H1 (cell line): ENCODE data around the gene ZBTB47. TPM values are rescaled to one million over a fixed set of nuclear protein-coding genes. Genes with fewer than 3 reads are reported as not detected.

Source experiments
- BCL11A ChIP-seq, 2 experiments: IDR thresholded peaks; one replicate each; pipeline ENCODE4 v1.6.1; 2011; ENCODE audit warnings: low read depth in 2 of 2, low read length in 2 of 2, mild to moderate bottlenecking in 2 of 2
- CHD1 ChIP-seq: IDR thresholded peaks from 2 replicates; pipeline ENCODE4 v1.6.1; 2012; ENCODE audit warnings: low read depth, low read length, improper control_type of control experiment
- EP300 ChIP-seq, 2 experiments: IDR thresholded peaks; 1 replicate in 1 of 2; 2 replicates in 1 of 2; pipeline ENCODE4 v1.6.1; 2011 to 2012; ENCODE audit warnings: low read depth in 2 of 2, low read length in 2 of 2, mild to moderate bottlenecking in 2 of 2, borderline replicate concordance in 1 of 2, inconsistent platforms in 1 of 2, moderate library complexity in 1 of 2
- KDM5A ChIP-seq: fragments of 200-600 bp; IDR thresholded peaks from 2 replicates; pipeline ENCODE4 v1.7.1; 2012; ENCODE audit warnings: mild to moderate bottlenecking, low read length, inconsistent platforms, mixed read lengths
- RAD21 ChIP-seq, 2 experiments: IDR thresholded peaks in 1 of 2; conservative IDR thresholded peaks in 1 of 2; 2 replicates each; pipeline ENCODE4 v1.6.1; 2011; ENCODE audit warnings: low read depth in 2 of 2, low read length in 2 of 2, improper control_type of control experiment in 1 of 2, inconsistent platforms in 1 of 2, mild to moderate bottlenecking in 1 of 2, moderate library complexity in 1 of 2
- SIX5 ChIP-seq: IDR thresholded peaks from 2 replicates; pipeline ENCODE4 v1.6.1; 2011; ENCODE audit warnings: mild to moderate bottlenecking, low read depth, low read length
- SP4 ChIP-seq: IDR thresholded peaks from 2 replicates; pipeline ENCODE4 v1.6.1; 2012; ENCODE audit warnings: low read length, inconsistent platforms
- YY1 ChIP-seq: IDR thresholded peaks from 2 replicates; pipeline ENCODE4 v1.6.1; 2011; ENCODE audit warnings: low read depth, mild to moderate bottlenecking, low read length
- ZNF274 ChIP-seq: IDR thresholded peaks from 2 replicates; pipeline ENCODE4 v1.7.0; 2012; ENCODE audit warnings: low read length, borderline replicate concordance; ENCODE audit errors: extremely low read depth
- polyA plus RNA-seq, 7 experiments: library from polyadenylated mRNA; depleted of rRNA in 3 of 7; stranded (reverse) in 5 of 7; unstranded in 2 of 7; fragments of >200 nt in 5 of 7; fragments of 200-250 nt in 2 of 7; gene quantifications; 1 replicate in 5 of 7; 2 replicates in 1 of 7; 4 replicates in 1 of 7; pipeline versions ENCODE4 v1.2.1 to v1.2.3, GENCODE V29; 2011 to 2013; ENCODE audit warnings: missing spikeins in 2 of 7, mixed read lengths in 2 of 7
- total RNA-seq: library from RNA; stranded (reverse); fragmentation: NEBNext Ultra II Directional; extraction: Animal tissue kit (Norgen Biotek cat#: 25700); gene quantifications from 2 replicates; pipeline ENCODE4 v1.2.1, GENCODE V29; 2021

Gene ZBTB47
- total and polyA plus RNA-seq, 2 of the 8 experiments (the other 6 are each of a cell fraction or from before 2014, with no cell fraction given), result 2.8 to 4.1 TPM

- TF ChIP-seq SP4, result no peak
- TF ChIP-seq YY1, result no peak
- no peak for TF ChIP-seq BCL11A (IDR thresholded peaks at IDR 0.05; ENCODE audit: low read depth in 2 of 2, low read length in 2 of 2)
- TF ChIP-seq ZNF274, result no peak
- TF ChIP-seq EP300 (IDR thresholded peaks at IDR 0.05; ENCODE audit: borderline replicate concordance in 1 of 2, low read depth in 2 of 2, low read length in 2 of 2), result no peak
- no peak for TF ChIP-seq SIX5
- no peak for TF ChIP-seq CHD1
- no peak for TF ChIP-seq KDM5A
- no peak for TF ChIP-seq RAD21 (IDR thresholded peaks at IDR 0.05 in 1 of 2, conservative IDR thresholded peaks at IDR 0.05 in 1 of 2; ENCODE audit: low read depth in 2 of 2, low read length in 2 of 2)
Measured at GRCh38 chr3:42698911-42699230, 45.4 kb downstream of the ZBTB47 start (continued).
